DOHH2 (cell line): ENCODE data around the gene CHPT1.

ENCODE experiments used
- H3F3A ChIP-seq: fragments of 200-600 bp; sonication (generic), shearing (Covaris generic); 2 replicates; pipeline ENCODE4 v1.6.0; 2016; ENCODE audit warnings: antibody characterized with exemption, mild to moderate bottlenecking; ENCODE audit not compliant: control insufficient read depth, insufficient read depth
- H3K27ac ChIP-seq: fragments of 200-600 bp; sonication (generic); 2 replicates; pipeline ENCODE4 v1.5.1; 2014; ENCODE audit warnings: low read depth, mild to moderate bottlenecking, low read length, moderate library complexity
- H3K27me3 ChIP-seq: fragments of 200-600 bp; sonication (generic); 2 replicates; pipeline ENCODE4 v1.6.1; 2014; ENCODE audit warnings: mild to moderate bottlenecking, low read length, mixed read lengths; ENCODE audit not compliant: control insufficient read depth
- H3K36me3 ChIP-seq: fragments of 200-600 bp; sonication (generic); 2 replicates; pipeline ENCODE4 v1.6.1; 2014; ENCODE audit warnings: mild to moderate bottlenecking, low read length, moderate library complexity, mixed read lengths; ENCODE audit not compliant: control insufficient read depth
- H3K4me1 ChIP-seq: fragments of 200-600 bp; sonication (generic); 2 replicates; pipeline ENCODE4 v1.6.1; 2014; ENCODE audit warnings: mild to moderate bottlenecking, low read length, mixed read lengths; ENCODE audit not compliant: control insufficient read depth
- H3K4me2 ChIP-seq: fragments of 200-600 bp; sonication (generic); 2 replicates; pipeline ENCODE4 v1.6.0; 2014; ENCODE audit warnings: mild to moderate bottlenecking, low read length, moderate library complexity
- H3K4me3 ChIP-seq: fragments of 200-600 bp; sonication (generic); 2 replicates; pipeline ENCODE4 v1.5.1; 2014; ENCODE audit warnings: mild to moderate bottlenecking, low read length, mixed read lengths
- H3K79me2 ChIP-seq: fragments of 200-600 bp; sonication (generic); 2 replicates; pipeline ENCODE4 v1.6.1; 2014; ENCODE audit warnings: mild to moderate bottlenecking, low read length, mixed read lengths; ENCODE audit not compliant: control insufficient read depth
- H3K9me2 ChIP-seq: fragments of 200-600 bp; sonication (generic); replicated peaks from 2 replicates; pipeline ENCODE4 v1.6.1; 2014; ENCODE audit warnings: mild to moderate bottlenecking, low read length, mixed read lengths; ENCODE audit not compliant: control insufficient read depth
- H3K9me3 ChIP-seq: fragments of 200-600 bp; sonication (generic); 2 replicates; pipeline ENCODE4 v1.6.1; 2014; ENCODE audit warnings: antibody characterized with exemption, low read length, mixed read lengths; ENCODE audit not compliant: control insufficient read depth, insufficient read depth
- H4K20me1 ChIP-seq: fragments of 200-600 bp; sonication (generic); 2 replicates; pipeline ENCODE4 v1.6.0; 2014; ENCODE audit warnings: low read depth, mild to moderate bottlenecking, antibody characterized with exemption, low read length, moderate library complexity; ENCODE audit not compliant: control insufficient read depth, insufficient read depth
- EZH2phosphoT487 ChIP-seq: fragments of 200-600 bp; sonication (generic); IDR thresholded peaks from 2 replicates; pipeline ENCODE4 v1.6.1; 2017; ENCODE audit warnings: borderline replicate concordance, mild to moderate bottlenecking, antibody characterized with exemption, low read length, moderate library complexity, mixed read lengths
- TF ChIP-seq, protein P1 (sequence below): fragments of 200-600 bp; sonication (generic); IDR thresholded peaks from one replicate; pipeline ENCODE4 v1.5.1; 2014; ENCODE audit warnings: antibody characterized with exemption, mild to moderate bottlenecking, low read depth, low read length; ENCODE audit not compliant: poor library complexity, severe bottlenecking

CHPT1 gene

DNA sequence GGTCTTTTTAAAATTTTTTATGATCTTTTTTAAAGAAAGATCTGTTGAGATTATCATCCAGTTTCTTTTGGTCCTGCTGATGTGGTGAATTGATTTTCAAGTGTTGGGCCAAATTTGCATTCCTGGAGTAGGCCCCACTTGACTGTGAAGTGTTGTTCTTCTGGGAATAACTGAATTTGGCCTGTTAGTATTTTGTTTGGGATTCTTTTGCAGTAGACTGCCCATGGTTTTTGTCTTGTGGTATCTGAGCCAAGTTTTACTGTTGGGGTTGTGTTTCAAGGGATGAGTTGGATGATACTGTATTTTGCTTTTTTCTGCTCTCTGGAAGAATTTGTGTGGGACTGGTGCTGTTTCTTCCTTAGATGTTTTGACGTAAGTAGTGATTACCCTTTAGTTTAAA is 45.8 kb downstream of the CHPT1 start:
- H3K9me2 ChIP-seq, result no peaks in the 10 kb centered on the region
- peak overlapping the region; percentile 94 for H3K4me2 ChIP-seq
- TF ChIP-seq EZH2phosphoT487, result no peak
- TF ChIP-seq, protein P1, sequence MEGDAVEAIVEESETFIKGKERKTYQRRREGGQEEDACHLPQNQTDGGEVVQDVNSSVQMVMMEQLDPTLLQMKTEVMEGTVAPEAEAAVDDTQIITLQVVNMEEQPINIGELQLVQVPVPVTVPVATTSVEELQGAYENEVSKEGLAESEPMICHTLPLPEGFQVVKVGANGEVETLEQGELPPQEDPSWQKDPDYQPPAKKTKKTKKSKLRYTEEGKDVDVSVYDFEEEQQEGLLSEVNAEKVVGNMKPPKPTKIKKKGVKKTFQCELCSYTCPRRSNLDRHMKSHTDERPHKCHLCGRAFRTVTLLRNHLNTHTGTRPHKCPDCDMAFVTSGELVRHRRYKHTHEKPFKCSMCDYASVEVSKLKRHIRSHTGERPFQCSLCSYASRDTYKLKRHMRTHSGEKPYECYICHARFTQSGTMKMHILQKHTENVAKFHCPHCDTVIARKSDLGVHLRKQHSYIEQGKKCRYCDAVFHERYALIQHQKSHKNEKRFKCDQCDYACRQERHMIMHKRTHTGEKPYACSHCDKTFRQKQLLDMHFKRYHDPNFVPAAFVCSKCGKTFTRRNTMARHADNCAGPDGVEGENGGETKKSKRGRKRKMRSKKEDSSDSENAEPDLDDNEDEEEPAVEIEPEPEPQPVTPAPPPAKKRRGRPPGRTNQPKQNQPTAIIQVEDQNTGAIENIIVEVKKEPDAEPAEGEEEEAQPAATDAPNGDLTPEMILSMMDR, result no peak
- no peaks in the 10 kb centered on the region for H3K9me3 ChIP-seq
- H3K79me2 ChIP-seq, result no peaks in the 10 kb centered on the region
- peaks cover 52% of the 10 kb centered on the region for H3K36me3 ChIP-seq
- peaks cover 60% of the 10 kb centered on the region for H3K4me1 ChIP-seq
- H4K20me1 ChIP-seq, result no peaks in the 10 kb centered on the region
- peaks cover 11% of the 10 kb centered on the region; the same call in 1 of the 2 replicates for H3F3A ChIP-seq
- peak overlapping the region; percentile 94 for H3K27ac ChIP-seq
- H3K27me3 ChIP-seq, result no peaks in the 10 kb centered on the region
- H3K4me3 ChIP-seq, result peak overlapping the region; percentile 67

DNA sequence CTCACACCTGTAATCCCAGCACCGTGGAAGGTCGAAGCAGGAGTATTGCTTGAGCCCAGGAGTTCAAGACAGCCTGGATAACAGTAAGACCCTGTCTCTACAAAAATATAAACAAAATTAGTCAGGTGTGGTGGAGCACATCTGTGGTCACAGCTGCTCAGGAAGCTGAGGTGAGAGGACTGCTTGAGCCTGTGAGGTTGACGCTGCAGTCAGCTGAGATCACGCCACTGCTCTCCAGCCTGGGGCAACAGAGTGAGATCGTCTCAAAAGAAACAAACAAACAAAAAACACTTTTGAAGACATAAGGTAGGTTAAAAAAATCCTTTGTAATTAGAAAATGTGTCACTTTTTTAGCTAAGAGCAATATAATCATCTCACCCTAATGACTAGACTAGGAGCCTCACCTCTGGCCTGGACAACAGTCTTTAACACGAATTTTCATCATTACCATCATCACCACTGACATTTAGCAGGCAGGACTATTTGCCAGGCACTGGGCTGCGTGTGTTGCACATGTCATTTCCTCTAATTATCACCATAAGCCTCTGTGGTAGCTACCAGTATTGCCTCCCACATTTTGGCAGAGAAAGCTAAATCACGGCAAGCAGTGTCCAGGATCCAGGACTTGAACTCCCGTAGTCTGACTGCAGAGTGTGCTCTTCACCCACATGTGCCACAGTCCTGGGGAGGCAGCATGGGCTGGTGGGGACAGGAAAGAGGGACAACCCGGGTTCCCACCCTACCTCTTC is 46.5 kb downstream of the CHPT1 start:
- H3K4me2 ChIP-seq, result peak overlapping the region; percentile 94
- no peak for TF ChIP-seq EZH2phosphoT487
- TF ChIP-seq, protein P1, result peak; percentile 59
- H3F3A ChIP-seq, result peaks cover 11% of the 10 kb centered on the region; the same call in 1 of the 2 replicates
- no peaks in the 10 kb centered on the region for H4K20me1 ChIP-seq
- H3K4me3 ChIP-seq, result peak overlapping the region; percentile 67
- no peaks in the 10 kb centered on the region for H3K9me3 ChIP-seq
- peaks cover 53% of the 10 kb centered on the region for H3K36me3 ChIP-seq
- peak overlapping the region; percentile 94 for H3K27ac ChIP-seq
- no peaks in the 10 kb centered on the region for H3K79me2 ChIP-seq
- H3K4me1 ChIP-seq, result peaks cover 60% of the 10 kb centered on the region
- no peaks in the 10 kb centered on the region for H3K9me2 ChIP-seq
- no peaks in the 10 kb centered on the region for H3K27me3 ChIP-seq

DNA sequence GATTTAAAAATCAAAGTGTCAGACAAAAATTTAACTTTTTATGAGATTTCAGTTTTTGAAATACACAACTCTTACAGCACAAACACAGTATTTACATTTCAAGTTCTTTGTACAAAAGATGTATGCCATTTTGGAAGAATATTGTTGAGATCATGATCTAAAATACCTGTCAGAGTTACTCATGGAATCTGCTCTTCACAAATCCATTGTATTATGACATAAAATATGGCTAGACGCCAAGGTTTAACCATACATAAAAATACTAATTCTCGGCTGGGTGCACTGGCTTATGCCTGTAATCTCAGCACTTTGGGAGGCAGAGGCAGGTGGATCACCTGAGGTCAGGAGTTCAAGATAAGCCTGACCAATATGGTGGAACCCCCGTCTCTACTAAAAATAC is 48.0 kb downstream of the CHPT1 start:
- Histone ChIP-seq H3K4me2 (peak overlapping the region; percentile 94), H4K20me1 (no peaks in the 10 kb centered on the region), H3K4me3 (peak overlapping the region; percentile 67; the same call in 1 of the 2 replicates), H3K36me3 (peaks cover 56% of the 10 kb centered on the region), H3K9me2 (no peaks in the 10 kb centered on the region), H3K27ac (peak overlapping the region; percentile 94), H3K4me1 (peaks cover 69% of the 10 kb centered on the region), H3F3A (0 out of 2 replicates have a peak, but pooled peaks cover 9% of the 10 kb centered on the region), H3K9me3 (no peaks in the 10 kb centered on the region), H3K79me2 (no peaks in the 10 kb centered on the region), H3K27me3 (no peaks in the 10 kb centered on the region)
- no peak for TF ChIP-seq EZH2phosphoT487
- TF ChIP-seq, protein P1, result no peak
